Vagina (tissue), 2 donors: ENCODE results near the gene CTPS2. TPM values are rescaled to one million over a fixed set of nuclear protein-coding genes. Genes with fewer than 3 reads are reported as not detected.

ENCODE experiments used
- DNase-seq, 2 donors: peaks; one replicate each; pipeline ENCODE4 v3.0.0-alpha.2; 2017; ENCODE audit errors: extremely low spot score in 2 of 2
- H3K27ac ChIP-seq: fragments of 200-600 bp; sonication (generic); one replicate; pipeline ENCODE4 v1.5.1; 2019
- H3K27me3 ChIP-seq: fragments of 200-600 bp; sonication (generic); one replicate; pipeline ENCODE4 v1.5.1; 2019
- H3K36me3 ChIP-seq, 2 donors: fragments of 200-600 bp; sonication (generic); one replicate each; pipeline ENCODE4 v1.5.1; 2017 to 2019
- H3K4me1 ChIP-seq: fragments of 200-600 bp; sonication (generic); one replicate; pipeline ENCODE4 v1.5.1; 2019
- H3K4me3 ChIP-seq, 2 donors: fragments of 200-600 bp; sonication (generic); 1 replicate in 1 of 2; 2 replicates in 1 of 2; pipeline ENCODE4 v1.5.1; 2016 to 2019
- H3K9me3 ChIP-seq: fragments of 200-600 bp; sonication (generic); one replicate; pipeline ENCODE4 v1.5.1; 2019
- CTCF ChIP-seq, 3 experiments: fragments of 450-650 bp in 2 of 3; fragments of 200-600 bp in 1 of 3; sonication (generic) in 1 of 3; IDR thresholded peaks; one replicate each; pipeline ENCODE4 v1.5.1; 2017 to 2019; ENCODE audit warnings: antibody characterized with exemption in 3 of 3, mild to moderate bottlenecking in 2 of 3, moderate library complexity in 2 of 3
- POLR2A ChIP-seq, 2 donors: fragments of 450-650 bp; IDR thresholded peaks; one replicate each; pipeline ENCODE4 v1.6.1; 2017; ENCODE audit warnings: antibody characterized with exemption in 2 of 2, mild to moderate bottlenecking in 2 of 2, moderate library complexity in 2 of 2
- POLR2AphosphoS5 ChIP-seq, 2 donors: sonication (generic); formaldehyde crosslinking; IDR thresholded peaks; one replicate each; pipeline ENCODE4 v1.9.0; 2017; ENCODE audit warnings: antibody characterized with exemption in 2 of 2, mild to moderate bottlenecking in 2 of 2, low read depth in 1 of 2; ENCODE audit not compliant: insufficient read depth in 1 of 2
- intact Hi-C: fragments of 100-400 bp; cut with DNase I; formaldehyde crosslinking; loops from one replicate; pipeline ENCODE4 v1.15.1; 2023
- microRNA counts, 2 donors: library from miRNA; unstranded; fragments of <30 nt; microRNA quantifications; one replicate each; lab custom pipeline; 2016 to 2017
- microRNA-seq: library from miRNA; unstranded; fragments of <30 nt; microRNA quantifications from one replicate; pipeline ENCODE4, GENCODE V29; 2017; ENCODE audit warnings: borderline number of aligned reads, borderline replicate concordance
- small RNA-seq: library from RNA; depleted of rRNA; stranded (forward); fragments of <200 nt; gene quantifications from one replicate; pipeline ENCODE3, GENCODE V24; 2016
- total RNA-seq: library from RNA; depleted of rRNA; stranded (reverse); fragments of >200 nt; gene quantifications from one replicate; pipeline ENCODE4 v1.2.3, GENCODE V29; 2016

Gene CTPS2
- total RNA-seq, 1 donor from 2014 or later, result 20.4 TPM

- Histone ChIP-seq H3K4me1 (no peaks in the 10 kb centered on the region), H3K4me3 (no peak overlapping the region), H3K27ac (no peak overlapping the region), H3K9me3 (no peaks in the 10 kb centered on the region), H3K27me3 (no peaks in the 10 kb centered on the region), H3K36me3 (no peaks in the 10 kb centered on the region)
- intact Hi-C loops, result no loop called here
- DNase-seq, result no peak
- TF ChIP-seq POLR2A (IDR thresholded peaks at IDR 0.05) (no peak), CTCF (IDR thresholded peaks at IDR 0.05) (no peak), POLR2AphosphoS5 (IDR thresholded peaks at IDR 0.05; ENCODE audit: insufficient read depth in 1 of 2, low read depth in 1 of 2) (no peak)
These were observed 154.0 kb downstream of the CTPS2 start for GRCh38 chrX:16558489-16558888.

GRCh38 chrX:16552546-16552945, 159.9 kb downstream of the CTPS2 start:
- H3K4me3 ChIP-seq, result no peak overlapping the region
- no peaks in the 10 kb centered on the region for H3K27me3 ChIP-seq
- no peak for DNase-seq
- no peaks in the 10 kb centered on the region for H3K4me1 ChIP-seq
- no peaks in the 10 kb centered on the region for H3K36me3 ChIP-seq
- no peak overlapping the region for H3K27ac ChIP-seq
- H3K9me3 ChIP-seq, result no peaks in the 10 kb centered on the region
- intact Hi-C loops, result no loop called here
- TF ChIP-seq POLR2A (IDR thresholded peaks at IDR 0.05), result no peak
- no peak for TF ChIP-seq CTCF (IDR thresholded peaks at IDR 0.05)

- H3K4me3 ChIP-seq, result no peak overlapping the region
- intact Hi-C loops, result no loop called here
- no peak overlapping the region for H3K27ac ChIP-seq
- no peaks in the 10 kb centered on the region for H3K27me3 ChIP-seq
- DNase-seq, result no peak
- H3K4me1 ChIP-seq, result no peaks in the 10 kb centered on the region
- H3K9me3 ChIP-seq, result no peaks in the 10 kb centered on the region
- TF ChIP-seq POLR2AphosphoS5 (IDR thresholded peaks at IDR 0.05; ENCODE audit: insufficient read depth in 1 of 2, low read depth in 1 of 2) (no peak), POLR2A (IDR thresholded peaks at IDR 0.05) (no peak), CTCF (IDR thresholded peaks at IDR 0.05) (no peak)
- H3K36me3 ChIP-seq, result no peaks in the 10 kb centered on the region
These were observed 164.8 kb downstream of the CTPS2 start for GRCh38 chrX:16547644-16548043.

- no peak overlapping the region for H3K27ac ChIP-seq
- intact Hi-C loops, result no loop called here
- TF ChIP-seq CTCF (IDR thresholded peaks at IDR 0.05) (no peak), POLR2A (IDR thresholded peaks at IDR 0.05) (no peak), POLR2AphosphoS5 (IDR thresholded peaks at IDR 0.05; ENCODE audit: insufficient read depth in 1 of 2, low read depth in 1 of 2) (no peak)
- no peaks in the 10 kb centered on the region for H3K27me3 ChIP-seq
- no peak overlapping the region for H3K4me3 ChIP-seq
- no peaks in the 10 kb centered on the region for H3K36me3 ChIP-seq
- no peaks in the 10 kb centered on the region for H3K9me3 ChIP-seq
- no peaks in the 10 kb centered on the region for H3K4me1 ChIP-seq
- DNase-seq, result no peak
These were observed 167.5 kb downstream of the CTPS2 start for GRCh38 chrX:16544969-16545368.

MicroRNAs within 50 kb of the gene (microRNA counts, 767-probe panel; counts per million panel counts)
- microRNA hsa-miR-548am-3p (lab: Ali Mortazavi, UCI), result 1,574 to 2,701 counts per million in 2 donors

Small RNA genes within 50 kb of the gene (microRNA-seq; reads per million reads assigned to microRNA genes)
- gene MIR548AM, result not detected

Small RNA genes within 50 kb of the gene (small RNA-seq; reads per million reads assigned to genes)
- not detected for gene MIR548AM

Other genes starting within 250 kb of the CTPS2 start
- not detected for gene S100G, start 62.5 kb downstream of the CTPS2 start, total RNA-seq
- gene SYAP1, start 6.9 kb upstream of the CTPS2 start, total RNA-seq, result 16.0 TPM
- 15.2 TPM for gene TXLNG, start 73.8 kb upstream of the CTPS2 start, total RNA-seq
- 57.9 TPM for gene RBBP7, start 157.7 kb upstream of the CTPS2 start, total RNA-seq
- 10.8 TPM for gene REPS2, start 234.0 kb upstream of the CTPS2 start, total RNA-seq